GM06990 (cell line): ENCODE results near the gene EHD2.

Experiments used
- DNase-seq: peaks from one replicate; pipeline ENCODE4 v3.0.0-alpha.2; 2011; ENCODE audit not compliant: insufficient read length; ENCODE audit errors: extremely low read depth
- H3K27me3 ChIP-seq: replicated peaks from 2 replicates; pipeline ENCODE4 v1.6.0; 2011; ENCODE audit warnings: low read length; ENCODE audit not compliant: control insufficient read depth, insufficient read depth
- H3K36me3 ChIP-seq: 2 replicates; pipeline ENCODE4 v1.5.1; 2011; ENCODE audit warnings: low read length; ENCODE audit not compliant: control insufficient read depth, insufficient read depth
- H3K4me3 ChIP-seq: replicated peaks from 2 replicates; pipeline ENCODE4 v1.5.1; 2011; ENCODE audit warnings: low read depth, mild to moderate bottlenecking, control low read depth, low read length
- TF ChIP-seq, protein P1 (sequence below): IDR thresholded peaks from 2 replicates; pipeline ENCODE4 v1.5.1; 2011; ENCODE audit warnings: low read length, control low read depth, mild to moderate bottlenecking, inconsistent platforms; ENCODE audit not compliant: insufficient read depth, poor library complexity, severe bottlenecking

The EHD2 gene

DNA sequence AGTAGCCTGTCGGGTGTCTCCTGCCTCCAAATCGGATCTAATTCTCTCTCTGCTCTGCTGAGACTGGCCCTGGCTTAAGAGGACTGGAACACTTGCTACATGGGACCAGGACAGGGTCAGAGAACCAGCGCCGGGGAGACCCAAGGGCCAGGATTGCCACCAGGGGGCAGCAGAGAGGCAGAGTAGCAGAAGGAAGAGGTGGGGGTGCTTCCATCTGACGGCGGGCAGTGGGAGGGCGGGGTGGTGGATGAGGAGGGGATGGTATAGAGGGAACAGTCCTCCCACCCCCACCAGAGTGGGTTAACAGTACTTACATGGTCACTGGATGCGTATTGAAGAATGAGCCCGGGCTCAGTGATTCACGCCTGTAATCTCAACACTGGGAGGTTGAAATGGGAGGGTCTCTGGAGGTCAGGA lies 77.2 kb downstream of the EHD2 start:
- Histone ChIP-seq H3K36me3 (no peaks in the 10 kb centered on the region), H3K4me3 (no peak overlapping the region), H3K27me3 (no peaks in the 10 kb centered on the region)
- peak; percentile 56 for DNase-seq
- TF ChIP-seq, protein P1, sequence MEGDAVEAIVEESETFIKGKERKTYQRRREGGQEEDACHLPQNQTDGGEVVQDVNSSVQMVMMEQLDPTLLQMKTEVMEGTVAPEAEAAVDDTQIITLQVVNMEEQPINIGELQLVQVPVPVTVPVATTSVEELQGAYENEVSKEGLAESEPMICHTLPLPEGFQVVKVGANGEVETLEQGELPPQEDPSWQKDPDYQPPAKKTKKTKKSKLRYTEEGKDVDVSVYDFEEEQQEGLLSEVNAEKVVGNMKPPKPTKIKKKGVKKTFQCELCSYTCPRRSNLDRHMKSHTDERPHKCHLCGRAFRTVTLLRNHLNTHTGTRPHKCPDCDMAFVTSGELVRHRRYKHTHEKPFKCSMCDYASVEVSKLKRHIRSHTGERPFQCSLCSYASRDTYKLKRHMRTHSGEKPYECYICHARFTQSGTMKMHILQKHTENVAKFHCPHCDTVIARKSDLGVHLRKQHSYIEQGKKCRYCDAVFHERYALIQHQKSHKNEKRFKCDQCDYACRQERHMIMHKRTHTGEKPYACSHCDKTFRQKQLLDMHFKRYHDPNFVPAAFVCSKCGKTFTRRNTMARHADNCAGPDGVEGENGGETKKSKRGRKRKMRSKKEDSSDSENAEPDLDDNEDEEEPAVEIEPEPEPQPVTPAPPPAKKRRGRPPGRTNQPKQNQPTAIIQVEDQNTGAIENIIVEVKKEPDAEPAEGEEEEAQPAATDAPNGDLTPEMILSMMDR: peak; percentile 94

DNA sequence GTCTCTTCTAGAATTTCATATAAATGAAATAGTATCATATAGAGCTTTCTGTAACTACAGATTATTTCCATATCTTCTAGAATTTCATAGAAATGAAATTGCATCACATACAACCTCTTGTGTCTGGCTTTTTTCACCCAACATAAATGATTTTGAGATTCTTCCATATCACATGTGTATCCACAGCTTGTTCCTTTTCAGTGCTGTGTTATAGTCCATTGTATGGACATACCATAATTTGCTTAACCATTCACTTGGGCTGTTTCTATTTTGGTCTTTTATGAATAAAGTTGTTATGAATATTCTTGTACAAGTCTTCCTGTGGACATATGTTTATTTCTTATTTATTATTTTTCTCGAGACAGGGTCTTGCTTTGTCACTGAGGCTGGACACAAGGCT lies 79.4 kb downstream of the EHD2 start:
- Histone ChIP-seq H3K4me3 (no peak overlapping the region), H3K27me3 (no peaks in the 10 kb centered on the region), H3K36me3 (no peaks in the 10 kb centered on the region)
- DNase-seq: no peak
- TF ChIP-seq, protein P1: no peak
